H1 (cell line): ENCODE measurements around the gene TMEM40. TPM values are rescaled to one million over a fixed set of nuclear protein-coding genes. Genes with fewer than 3 reads are reported as not detected.

Experiments used
- ASH2L ChIP-seq: fragments of 200-600, 300-600 bp; sonication (generic); IDR thresholded peaks from one replicate; pipeline ENCODE4 v1.7.1; 2017; ENCODE audit warnings: low read length
- JUN ChIP-seq: IDR thresholded peaks from 2 replicates; pipeline ENCODE4 v1.6.1; 2011; ENCODE audit warnings: low read depth, mild to moderate bottlenecking, improper control_type of control experiment, low read length
- PHF8 ChIP-seq: fragments of 200-600 bp; sonication (generic); conservative IDR thresholded peaks from 2 replicates; pipeline ENCODE4 v1.7.1; 2012; ENCODE audit warnings: low read depth, mild to moderate bottlenecking, inconsistent platforms, low read length, moderate library complexity
- SIN3A ChIP-seq, 2 experiments: IDR thresholded peaks in 1 of 2; conservative IDR thresholded peaks in 1 of 2; 2 replicates each; pipeline ENCODE4 v1.6.1; 2011 to 2012; ENCODE audit warnings: low read length in 2 of 2, improper control_type of control experiment in 1 of 2, low read depth in 1 of 2, mild to moderate bottlenecking in 1 of 2
- TEAD4 ChIP-seq: IDR thresholded peaks from 2 replicates; pipeline ENCODE4 v1.6.1; 2012; ENCODE audit warnings: low read depth, low read length, inconsistent platforms, mixed read lengths
- polyA plus RNA-seq, 7 experiments: library from polyadenylated mRNA; depleted of rRNA in 3 of 7; stranded (reverse) in 5 of 7; unstranded in 2 of 7; fragments of >200 nt in 5 of 7; fragments of 200-250 nt in 2 of 7; gene quantifications; 1 replicate in 5 of 7; 2 replicates in 1 of 7; 4 replicates in 1 of 7; pipeline versions ENCODE4 v1.2.1 to v1.2.3, GENCODE V29; 2011 to 2013; ENCODE audit warnings: missing spikeins in 2 of 7, mixed read lengths in 2 of 7
- total RNA-seq: library from RNA; stranded (reverse); fragmentation: NEBNext Ultra II Directional; extraction: Animal tissue kit (Norgen Biotek cat#: 25700); gene quantifications from 2 replicates; pipeline ENCODE4 v1.2.1, GENCODE V29; 2021
- TF ChIP-seq, protein P1 (sequence below): fragments of 300-600 bp; sonication (generic); IDR thresholded peaks from 2 replicates; pipeline ENCODE4 v1.7.1; 2012; ENCODE audit warnings: low read length, moderate library complexity, mild to moderate bottlenecking, inconsistent platforms; ENCODE audit not compliant: insufficient replicate concordance

The TMEM40 gene
- total and polyA plus RNA-seq, 2 of the 8 experiments (the other 6 are each of a cell fraction or from before 2014, with no cell fraction given), result 0.18 TPM; not detected in 1

- no peak; a peak in 1 of 4 replicates for TF ChIP-seq SIN3A (conservative IDR thresholded peaks at IDR 0.05 in 1 of 2, IDR thresholded peaks at IDR 0.05 in 1 of 2; ENCODE audit: low read depth in 1 of 2, low read length in 2 of 2)
- TF ChIP-seq TEAD4, result no peak
- no peak for TF ChIP-seq PHF8
- no peak for TF ChIP-seq JUN
- TF ChIP-seq, protein P1, sequence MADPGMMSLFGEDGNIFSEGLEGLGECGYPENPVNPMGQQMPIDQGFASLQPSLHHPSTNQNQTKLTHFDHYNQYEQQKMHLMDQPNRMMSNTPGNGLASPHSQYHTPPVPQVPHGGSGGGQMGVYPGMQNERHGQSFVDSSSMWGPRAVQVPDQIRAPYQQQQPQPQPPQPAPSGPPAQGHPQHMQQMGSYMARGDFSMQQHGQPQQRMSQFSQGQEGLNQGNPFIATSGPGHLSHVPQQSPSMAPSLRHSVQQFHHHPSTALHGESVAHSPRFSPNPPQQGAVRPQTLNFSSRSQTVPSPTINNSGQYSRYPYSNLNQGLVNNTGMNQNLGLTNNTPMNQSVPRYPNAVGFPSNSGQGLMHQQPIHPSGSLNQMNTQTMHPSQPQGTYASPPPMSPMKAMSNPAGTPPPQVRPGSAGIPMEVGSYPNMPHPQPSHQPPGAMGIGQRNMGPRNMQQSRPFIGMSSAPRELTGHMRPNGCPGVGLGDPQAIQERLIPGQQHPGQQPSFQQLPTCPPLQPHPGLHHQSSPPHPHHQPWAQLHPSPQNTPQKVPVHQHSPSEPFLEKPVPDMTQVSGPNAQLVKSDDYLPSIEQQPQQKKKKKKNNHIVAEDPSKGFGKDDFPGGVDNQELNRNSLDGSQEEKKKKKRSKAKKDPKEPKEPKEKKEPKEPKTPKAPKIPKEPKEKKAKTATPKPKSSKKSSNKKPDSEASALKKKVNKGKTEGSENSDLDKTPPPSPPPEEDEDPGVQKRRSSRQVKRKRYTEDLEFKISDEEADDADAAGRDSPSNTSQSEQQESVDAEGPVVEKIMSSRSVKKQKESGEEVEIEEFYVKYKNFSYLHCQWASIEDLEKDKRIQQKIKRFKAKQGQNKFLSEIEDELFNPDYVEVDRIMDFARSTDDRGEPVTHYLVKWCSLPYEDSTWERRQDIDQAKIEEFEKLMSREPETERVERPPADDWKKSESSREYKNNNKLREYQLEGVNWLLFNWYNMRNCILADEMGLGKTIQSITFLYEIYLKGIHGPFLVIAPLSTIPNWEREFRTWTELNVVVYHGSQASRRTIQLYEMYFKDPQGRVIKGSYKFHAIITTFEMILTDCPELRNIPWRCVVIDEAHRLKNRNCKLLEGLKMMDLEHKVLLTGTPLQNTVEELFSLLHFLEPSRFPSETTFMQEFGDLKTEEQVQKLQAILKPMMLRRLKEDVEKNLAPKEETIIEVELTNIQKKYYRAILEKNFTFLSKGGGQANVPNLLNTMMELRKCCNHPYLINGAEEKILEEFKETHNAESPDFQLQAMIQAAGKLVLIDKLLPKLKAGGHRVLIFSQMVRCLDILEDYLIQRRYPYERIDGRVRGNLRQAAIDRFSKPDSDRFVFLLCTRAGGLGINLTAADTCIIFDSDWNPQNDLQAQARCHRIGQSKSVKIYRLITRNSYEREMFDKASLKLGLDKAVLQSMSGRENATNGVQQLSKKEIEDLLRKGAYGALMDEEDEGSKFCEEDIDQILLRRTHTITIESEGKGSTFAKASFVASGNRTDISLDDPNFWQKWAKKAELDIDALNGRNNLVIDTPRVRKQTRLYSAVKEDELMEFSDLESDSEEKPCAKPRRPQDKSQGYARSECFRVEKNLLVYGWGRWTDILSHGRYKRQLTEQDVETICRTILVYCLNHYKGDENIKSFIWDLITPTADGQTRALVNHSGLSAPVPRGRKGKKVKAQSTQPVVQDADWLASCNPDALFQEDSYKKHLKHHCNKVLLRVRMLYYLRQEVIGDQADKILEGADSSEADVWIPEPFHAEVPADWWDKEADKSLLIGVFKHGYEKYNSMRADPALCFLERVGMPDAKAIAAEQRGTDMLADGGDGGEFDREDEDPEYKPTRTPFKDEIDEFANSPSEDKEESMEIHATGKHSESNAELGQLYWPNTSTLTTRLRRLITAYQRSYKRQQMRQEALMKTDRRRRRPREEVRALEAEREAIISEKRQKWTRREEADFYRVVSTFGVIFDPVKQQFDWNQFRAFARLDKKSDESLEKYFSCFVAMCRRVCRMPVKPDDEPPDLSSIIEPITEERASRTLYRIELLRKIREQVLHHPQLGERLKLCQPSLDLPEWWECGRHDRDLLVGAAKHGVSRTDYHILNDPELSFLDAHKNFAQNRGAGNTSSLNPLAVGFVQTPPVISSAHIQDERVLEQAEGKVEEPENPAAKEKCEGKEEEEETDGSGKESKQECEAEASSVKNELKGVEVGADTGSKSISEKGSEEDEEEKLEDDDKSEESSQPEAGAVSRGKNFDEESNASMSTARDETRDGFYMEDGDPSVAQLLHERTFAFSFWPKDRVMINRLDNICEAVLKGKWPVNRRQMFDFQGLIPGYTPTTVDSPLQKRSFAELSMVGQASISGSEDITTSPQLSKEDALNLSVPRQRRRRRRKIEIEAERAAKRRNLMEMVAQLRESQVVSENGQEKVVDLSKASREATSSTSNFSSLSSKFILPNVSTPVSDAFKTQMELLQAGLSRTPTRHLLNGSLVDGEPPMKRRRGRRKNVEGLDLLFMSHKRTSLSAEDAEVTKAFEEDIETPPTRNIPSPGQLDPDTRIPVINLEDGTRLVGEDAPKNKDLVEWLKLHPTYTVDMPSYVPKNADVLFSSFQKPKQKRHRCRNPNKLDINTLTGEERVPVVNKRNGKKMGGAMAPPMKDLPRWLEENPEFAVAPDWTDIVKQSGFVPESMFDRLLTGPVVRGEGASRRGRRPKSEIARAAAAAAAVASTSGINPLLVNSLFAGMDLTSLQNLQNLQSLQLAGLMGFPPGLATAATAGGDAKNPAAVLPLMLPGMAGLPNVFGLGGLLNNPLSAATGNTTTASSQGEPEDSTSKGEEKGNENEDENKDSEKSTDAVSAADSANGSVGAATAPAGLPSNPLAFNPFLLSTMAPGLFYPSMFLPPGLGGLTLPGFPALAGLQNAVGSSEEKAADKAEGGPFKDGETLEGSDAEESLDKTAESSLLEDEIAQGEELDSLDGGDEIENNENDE, result no peak
- TF ChIP-seq ASH2L, result no peak
These were observed 23.2 kb upstream of the TMEM40 start (continued) for GRCh38 chr3:12782172-12782815.
